Measurements from ENCODE around the gene SPINDOC.

The SPINDOC gene

DNA sequence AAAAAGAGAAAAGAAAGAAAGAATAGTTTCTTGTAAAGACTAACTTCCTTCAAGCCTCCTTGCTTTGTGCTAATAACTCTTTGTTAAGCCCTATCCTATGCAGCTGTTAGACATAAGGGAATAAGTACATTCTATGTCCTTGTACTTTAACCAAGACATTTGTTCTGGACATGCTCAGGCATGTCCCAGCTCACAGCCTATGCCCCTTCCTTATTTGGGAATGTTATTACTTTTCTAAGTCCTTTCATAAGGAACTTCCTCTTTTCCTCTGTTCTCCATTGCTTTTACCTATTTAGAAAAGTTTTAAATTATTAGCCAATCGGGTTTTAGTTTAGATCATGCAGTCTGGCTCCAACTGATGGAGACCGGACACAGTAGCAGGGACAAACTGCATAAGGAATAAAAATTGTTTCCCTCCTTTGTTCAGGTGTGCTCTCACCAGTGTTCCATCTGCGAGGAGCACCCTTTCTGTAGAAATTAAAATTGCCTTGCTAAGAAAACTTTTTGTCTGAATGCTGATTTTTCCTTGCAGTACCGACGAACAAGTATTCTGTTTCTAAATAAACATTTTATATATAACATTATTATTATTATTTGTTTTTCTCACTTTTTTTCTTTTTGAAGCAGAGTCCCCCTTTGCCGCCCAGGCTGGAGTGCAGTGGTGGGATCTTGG, 21.6 kb upstream of the SPINDOC start:
- no peak for TF ChIP-seq YY1 (IDR thresholded peaks at IDR 0.05; ENCODE audit: low read depth)
- TF ChIP-seq, protein P1, sequence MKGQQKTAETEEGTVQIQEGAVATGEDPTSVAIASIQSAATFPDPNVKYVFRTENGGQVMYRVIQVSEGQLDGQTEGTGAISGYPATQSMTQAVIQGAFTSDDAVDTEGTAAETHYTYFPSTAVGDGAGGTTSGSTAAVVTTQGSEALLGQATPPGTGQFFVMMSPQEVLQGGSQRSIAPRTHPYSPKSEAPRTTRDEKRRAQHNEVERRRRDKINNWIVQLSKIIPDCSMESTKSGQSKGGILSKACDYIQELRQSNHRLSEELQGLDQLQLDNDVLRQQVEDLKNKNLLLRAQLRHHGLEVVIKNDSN (IDR thresholded peaks at IDR 0.05) = no peak
- TF ChIP-seq, protein P2, sequence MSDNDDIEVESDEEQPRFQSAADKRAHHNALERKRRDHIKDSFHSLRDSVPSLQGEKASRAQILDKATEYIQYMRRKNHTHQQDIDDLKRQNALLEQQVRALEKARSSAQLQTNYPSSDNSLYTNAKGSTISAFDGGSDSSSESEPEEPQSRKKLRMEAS (IDR thresholded peaks at IDR 0.05) = no peak
- TF ChIP-seq RAD21 (IDR thresholded peaks at IDR 0.05; ENCODE audit: low read depth) = no peak
- TF ChIP-seq CEBPB (IDR thresholded peaks at IDR 0.05) = no peak
- TF ChIP-seq TEAD4 (IDR thresholded peaks at IDR 0.05) = no peak

DNA sequence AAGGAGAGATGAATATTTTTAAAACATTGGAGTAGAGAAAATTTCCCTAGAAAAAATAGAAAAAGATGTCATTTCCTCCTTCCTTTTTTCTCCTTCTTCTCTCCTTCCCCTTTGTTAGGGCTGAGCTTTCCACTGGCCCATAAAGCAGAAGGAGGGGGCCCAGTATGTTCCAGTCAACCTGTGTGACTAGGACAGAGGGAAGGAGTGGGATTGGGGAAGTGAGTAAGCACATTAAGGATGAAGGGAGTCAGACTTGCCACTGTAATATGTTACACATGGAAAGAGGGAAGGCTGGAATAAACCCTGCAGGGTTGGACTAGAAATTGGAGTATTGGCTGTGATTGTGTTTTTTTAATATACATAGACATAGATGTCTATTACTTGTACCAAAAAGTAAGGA, 20.1 kb upstream of the SPINDOC start:
- TF ChIP-seq, protein P3, sequence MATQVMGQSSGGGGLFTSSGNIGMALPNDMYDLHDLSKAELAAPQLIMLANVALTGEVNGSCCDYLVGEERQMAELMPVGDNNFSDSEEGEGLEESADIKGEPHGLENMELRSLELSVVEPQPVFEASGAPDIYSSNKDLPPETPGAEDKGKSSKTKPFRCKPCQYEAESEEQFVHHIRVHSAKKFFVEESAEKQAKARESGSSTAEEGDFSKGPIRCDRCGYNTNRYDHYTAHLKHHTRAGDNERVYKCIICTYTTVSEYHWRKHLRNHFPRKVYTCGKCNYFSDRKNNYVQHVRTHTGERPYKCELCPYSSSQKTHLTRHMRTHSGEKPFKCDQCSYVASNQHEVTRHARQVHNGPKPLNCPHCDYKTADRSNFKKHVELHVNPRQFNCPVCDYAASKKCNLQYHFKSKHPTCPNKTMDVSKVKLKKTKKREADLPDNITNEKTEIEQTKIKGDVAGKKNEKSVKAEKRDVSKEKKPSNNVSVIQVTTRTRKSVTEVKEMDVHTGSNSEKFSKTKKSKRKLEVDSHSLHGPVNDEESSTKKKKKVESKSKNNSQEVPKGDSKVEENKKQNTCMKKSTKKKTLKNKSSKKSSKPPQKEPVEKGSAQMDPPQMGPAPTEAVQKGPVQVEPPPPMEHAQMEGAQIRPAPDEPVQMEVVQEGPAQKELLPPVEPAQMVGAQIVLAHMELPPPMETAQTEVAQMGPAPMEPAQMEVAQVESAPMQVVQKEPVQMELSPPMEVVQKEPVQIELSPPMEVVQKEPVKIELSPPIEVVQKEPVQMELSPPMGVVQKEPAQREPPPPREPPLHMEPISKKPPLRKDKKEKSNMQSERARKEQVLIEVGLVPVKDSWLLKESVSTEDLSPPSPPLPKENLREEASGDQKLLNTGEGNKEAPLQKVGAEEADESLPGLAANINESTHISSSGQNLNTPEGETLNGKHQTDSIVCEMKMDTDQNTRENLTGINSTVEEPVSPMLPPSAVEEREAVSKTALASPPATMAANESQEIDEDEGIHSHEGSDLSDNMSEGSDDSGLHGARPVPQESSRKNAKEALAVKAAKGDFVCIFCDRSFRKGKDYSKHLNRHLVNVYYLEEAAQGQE (IDR thresholded peaks at IDR 0.05; ENCODE audit: low read depth) = no peak
- TF ChIP-seq, protein P1 (IDR thresholded peaks at IDR 0.05) = no peak
- TF ChIP-seq TCF12 (IDR thresholded peaks at IDR 0.05; ENCODE audit: low read depth) (no peak), ZBTB7A (IDR thresholded peaks at IDR 0.05; ENCODE audit: low read depth) (no peak), EGR1 (IDR thresholded peaks at IDR 0.05) (no peak), EP300 (IDR thresholded peaks at IDR 0.05; ENCODE audit: borderline replicate concordance) (no peak), CEBPB (IDR thresholded peaks at IDR 0.05) (no peak), NFIC (IDR thresholded peaks at IDR 0.05) (no peak), YY1 (IDR thresholded peaks at IDR 0.05; ENCODE audit: low read depth) (no peak), RAD21 (IDR thresholded peaks at IDR 0.05; ENCODE audit: low read depth) (no peak), FOXM1 (IDR thresholded peaks at IDR 0.05; ENCODE audit: borderline replicate concordance, low read depth) (no peak), TEAD4 (IDR thresholded peaks at IDR 0.05) (no peak), CREB1 (IDR thresholded peaks at IDR 0.05; ENCODE audit: low read depth) (no peak), TAF1 (IDR thresholded peaks at IDR 0.05; ENCODE audit: low read depth) (no peak)
- TF ChIP-seq, protein P2 (IDR thresholded peaks at IDR 0.05) = no peak

DNA sequence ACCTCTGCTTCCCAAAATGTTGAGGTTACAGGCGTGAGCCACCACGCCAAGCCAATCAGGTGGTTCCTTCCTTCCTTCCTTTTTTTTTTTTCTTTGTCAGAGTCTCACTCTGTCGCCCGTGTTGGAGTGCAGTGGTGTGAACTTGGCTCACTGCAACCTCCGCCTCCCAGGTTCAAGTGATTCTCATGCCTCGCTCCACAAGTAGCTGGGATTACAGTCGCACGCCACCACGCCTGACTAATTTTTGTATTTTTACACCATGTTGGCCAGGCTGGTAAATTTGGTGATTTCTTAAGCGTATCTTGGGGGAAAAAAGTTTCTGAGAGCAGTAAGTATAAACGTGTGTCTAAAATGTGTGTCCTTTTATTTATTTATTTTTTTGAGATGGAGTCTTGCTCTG, 18.2 kb upstream of the SPINDOC start:
- TF ChIP-seq EP300 (IDR thresholded peaks at IDR 0.05; ENCODE audit: borderline replicate concordance) = no peak
- no peak for TF ChIP-seq NFIC (IDR thresholded peaks at IDR 0.05)
- TF ChIP-seq, protein P2 (IDR thresholded peaks at IDR 0.05) = no peak
- TF ChIP-seq RAD21 (IDR thresholded peaks at IDR 0.05; ENCODE audit: low read depth) = no peak
- TF ChIP-seq, protein P1 (IDR thresholded peaks at IDR 0.05) = no peak
- TF ChIP-seq, protein P3 (IDR thresholded peaks at IDR 0.05; ENCODE audit: low read depth) = no peak
- TF ChIP-seq YY1 (IDR thresholded peaks at IDR 0.05; ENCODE audit: low read depth) = no peak
- no peak for TF ChIP-seq CREB1 (IDR thresholded peaks at IDR 0.05; ENCODE audit: low read depth)
- TF ChIP-seq CEBPB (IDR thresholded peaks at IDR 0.05) = no peak
- no peak for TF ChIP-seq TAF1 (IDR thresholded peaks at IDR 0.05; ENCODE audit: low read depth)
- TF ChIP-seq FOXM1 (IDR thresholded peaks at IDR 0.05; ENCODE audit: borderline replicate concordance, low read depth) = no peak
- TF ChIP-seq EGR1 (IDR thresholded peaks at IDR 0.05) = no peak
- TF ChIP-seq ZBTB7A (IDR thresholded peaks at IDR 0.05; ENCODE audit: low read depth) = no peak
- TF ChIP-seq TCF12 (IDR thresholded peaks at IDR 0.05; ENCODE audit: low read depth) = no peak
- TF ChIP-seq TEAD4 (IDR thresholded peaks at IDR 0.05) = no peak

DNA sequence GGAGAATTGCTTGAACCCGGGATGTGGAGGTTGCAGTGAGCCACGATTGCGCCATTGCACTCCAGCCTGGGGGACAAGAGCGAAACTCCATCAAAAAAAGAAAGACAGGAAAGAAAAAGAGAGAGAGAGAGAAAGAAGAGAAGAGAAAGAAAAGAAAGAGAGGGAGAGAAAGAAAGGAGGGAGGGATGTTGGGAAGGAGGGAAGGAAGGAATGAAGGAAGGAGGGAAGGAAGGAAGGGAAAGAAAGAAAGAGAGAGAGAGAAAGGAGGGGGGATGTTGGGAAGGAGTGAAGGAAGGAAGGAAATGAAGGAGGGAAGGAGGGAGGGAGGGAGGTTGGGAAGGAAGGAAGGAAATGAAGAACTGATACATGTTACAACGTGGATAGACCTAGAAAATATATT, 12.3 kb upstream of the SPINDOC start:
- TF ChIP-seq, protein P1 (IDR thresholded peaks at IDR 0.05) = no peak
- no peak for TF ChIP-seq EGR1 (IDR thresholded peaks at IDR 0.05)
